SK-N-SH (cell line): ENCODE measurements around the gene UNC45A. TPM values are rescaled to one million over a fixed set of nuclear protein-coding genes. Genes with fewer than 3 reads are reported as not detected.

Experiments used
- CTCF ChIA-PET: fragments of 300-600, 350-600 bp; formaldehyde crosslinking; extraction: SDS; loops from one replicate; lab custom pipeline; 2021; lab: Yijun Ruan, JAX
- POLR2A ChIA-PET: fragments of 350-600 bp; sonication (Branson Sonifier 250); formaldehyde crosslinking; extraction: SDS; loops from one replicate; lab custom pipeline; 2020; ENCODE audit warnings: antibody characterized with exemption, inconsistent platforms; lab: Yijun Ruan, JAX
- DNase-seq: peaks from one replicate; pipeline ENCODE4 v3.0.0; 2012
- H2AFZ ChIP-seq: fragments of 200-600 bp; sonication (generic); 2 replicates; pipeline ENCODE4 v1.8.1; 2016; ENCODE audit warnings: antibody characterized with exemption, mild to moderate bottlenecking, low read depth
- H3F3A ChIP-seq: fragments of 200-600 bp; sonication (generic); replicated peaks from 2 replicates; pipeline ENCODE3; 2016; ENCODE audit warnings: antibody characterized with exemption, mild to moderate bottlenecking; ENCODE audit not compliant: insufficient read depth
- H3K27ac ChIP-seq, 2 experiments: fragments of 200-500 bp in 1 of 2; fragments of 200-600 bp in 1 of 2; sonication (Bioruptor generic) in 1 of 2; sonication (generic), shearing (Covaris generic) in 1 of 2; 2 replicates each; pipeline versions ENCODE4 v1.5.1 to v1.6.1; 2014 to 2016; ENCODE audit warnings: low read depth in 2 of 2, inconsistent platforms in 1 of 2, low read length in 1 of 2, mild to moderate bottlenecking in 1 of 2, mixed read lengths in 1 of 2
- H3K27me3 ChIP-seq: fragments of 200-600 bp; sonication (generic), shearing (Covaris generic); 2 replicates; pipeline ENCODE4 v1.6.1; 2016; ENCODE audit warnings: mixed run types; ENCODE audit not compliant: insufficient read depth
- H3K36me3 ChIP-seq, 2 experiments: fragments of 200-500 bp in 1 of 2; fragments of 200-600 bp in 1 of 2; sonication (Bioruptor generic) in 1 of 2; sonication (generic) in 1 of 2; replicated peaks in 1 of 2; 2 replicates each; pipeline versions ENCODE3 to v1.5.1; 2014 to 2016; ENCODE audit warnings: low read length in 1 of 2, mild to moderate bottlenecking in 1 of 2; ENCODE audit not compliant: insufficient read depth in 2 of 2, control insufficient read depth in 1 of 2
- H3K4me1 ChIP-seq, 2 experiments: fragments of 200-500 bp in 1 of 2; fragments of 200-600 bp in 1 of 2; sonication (Bioruptor generic) in 1 of 2; sonication (generic), shearing (Covaris generic) in 1 of 2; 2 replicates each; pipeline versions ENCODE4 v1.5.1 to v1.6.1; 2014 to 2016; ENCODE audit warnings: low read depth in 1 of 2, low read length in 1 of 2, mixed run types in 1 of 2; ENCODE audit not compliant: insufficient read depth in 2 of 2, control insufficient read depth in 1 of 2
- H3K4me2 ChIP-seq: fragments of 200-600 bp; sonication (generic), shearing (Covaris generic); 2 replicates; pipeline ENCODE4 v1.6.1; 2017; ENCODE audit warnings: mixed run types
- H3K4me3 ChIP-seq, 2 experiments: fragments of 200-500 bp in 1 of 2; fragments of 200-600 bp in 1 of 2; sonication (Bioruptor generic) in 1 of 2; sonication (generic), shearing (Covaris generic) in 1 of 2; 2 replicates each; pipeline versions ENCODE4 v1.5.1 to v1.8.1; 2014 to 2016; ENCODE audit warnings: low read depth in 2 of 2, inconsistent platforms in 1 of 2, low read length in 1 of 2, mild to moderate bottlenecking in 1 of 2, mixed read lengths in 1 of 2, moderate library complexity in 1 of 2
- H3K79me2 ChIP-seq: fragments of 200-600 bp; sonication (generic); 2 replicates; pipeline ENCODE4 v1.8.1; 2017; ENCODE audit warnings: mild to moderate bottlenecking; ENCODE audit not compliant: insufficient read depth
- H3K9ac ChIP-seq: fragments of 200-600 bp; sonication (generic); 2 replicates; pipeline ENCODE4 v1.6.1; 2017; ENCODE audit warnings: mixed run types
- H3K9me2 ChIP-seq: fragments of 200-600 bp; sonication (generic); 2 replicates; pipeline ENCODE4 v1.6.1; 2017; ENCODE audit warnings: mixed run types
- H3K9me3 ChIP-seq: fragments of 200-600 bp; sonication (generic); 2 replicates; pipeline ENCODE4 v1.6.1; 2017; ENCODE audit warnings: mixed run types, mild to moderate bottlenecking, moderate library complexity
- H4K20me1 ChIP-seq: fragments of 200-600 bp; sonication (generic); 2 replicates; pipeline ENCODE4 v1.6.1; 2017; ENCODE audit warnings: mild to moderate bottlenecking, mixed run types; ENCODE audit not compliant: insufficient read depth
- CHD2 ChIP-seq: fragments of 150-350 bp; IDR thresholded peaks from 2 replicates; pipeline ENCODE4 v1.6.1; 2018; ENCODE audit warnings: low read length; ENCODE audit not compliant: partially characterized antibody
- ELF1 ChIP-seq: IDR thresholded peaks from 2 replicates; pipeline ENCODE4 v1.4.0; 2012
- EP300 ChIP-seq, 2 experiments: IDR thresholded peaks; 2 replicates each; pipeline versions ENCODE4 v1.4.0 to v1.6.1; 2012; ENCODE audit warnings: borderline replicate concordance in 1 of 2, low read depth in 1 of 2, low read length in 1 of 2
- FOSL2 ChIP-seq: IDR thresholded peaks from 2 replicates; pipeline ENCODE4 v1.4.0; 2012; ENCODE audit warnings: low read depth, mild to moderate bottlenecking, moderate library complexity, borderline replicate concordance
- FOXM1 ChIP-seq: IDR thresholded peaks from 2 replicates; pipeline ENCODE4 v1.4.0; 2012; ENCODE audit warnings: low read depth, mild to moderate bottlenecking
- GABPA ChIP-seq: IDR thresholded peaks from 2 replicates; pipeline ENCODE4 v1.4.0; 2012; ENCODE audit warnings: low read depth, mild to moderate bottlenecking
- MXI1 ChIP-seq: IDR thresholded peaks from 2 replicates; pipeline ENCODE4 v1.6.1; 2012; ENCODE audit warnings: mild to moderate bottlenecking, low read depth, low read length, improper control_type of control experiment
- NFIC ChIP-seq: IDR thresholded peaks from 2 replicates; pipeline ENCODE4 v1.4.0; 2012; ENCODE audit warnings: borderline replicate concordance
- RCOR1 ChIP-seq: fragments of 150-350 bp; IDR thresholded peaks from 2 replicates; pipeline ENCODE4 v1.6.1; 2017; ENCODE audit warnings: antibody characterized with exemption, low read length
- RXRA ChIP-seq: IDR thresholded peaks from 2 replicates; pipeline ENCODE4 v1.4.0; 2012; ENCODE audit warnings: low read depth, mild to moderate bottlenecking, borderline replicate concordance
- SIN3A ChIP-seq: IDR thresholded peaks from 2 replicates; pipeline ENCODE4 v1.6.1; 2012; ENCODE audit warnings: low read depth, mild to moderate bottlenecking, low read length, moderate library complexity, borderline replicate concordance
- SMC3 ChIP-seq: IDR thresholded peaks from 2 replicates; pipeline ENCODE4 v1.6.1; 2012; ENCODE audit warnings: low read depth, low read length, improper control_type of control experiment
- TAF1 ChIP-seq: IDR thresholded peaks from 2 replicates; pipeline ENCODE4 v1.6.1; 2012; ENCODE audit warnings: low read depth, mild to moderate bottlenecking, low read length, moderate library complexity, borderline replicate concordance
- TCF12 ChIP-seq: IDR thresholded peaks from 2 replicates; pipeline ENCODE4 v1.4.0; 2012
- TEAD4 ChIP-seq: IDR thresholded peaks from 2 replicates; pipeline ENCODE4 v1.4.0; 2012; ENCODE audit warnings: mild to moderate bottlenecking, borderline replicate concordance; ENCODE audit not compliant: insufficient read depth
- YY1 ChIP-seq: IDR thresholded peaks from 2 replicates; pipeline ENCODE4 v1.4.0; 2012; ENCODE audit warnings: low read depth, mild to moderate bottlenecking
- WGBS: methylation state at CpG from one replicate; pipeline ENCODE4 v1.1.6; 2017; ENCODE audit warnings: low lambda C conversion rate; 5-methylcytosine and 5-hydroxymethylcytosine counted together
- polyA plus RNA-seq, 3 experiments: library from polyadenylated mRNA; depleted of rRNA; stranded (reverse); fragments of >200 nt; gene quantifications; 2 replicates each; pipeline ENCODE4 v1.2.3, GENCODE V29; 2012
- TF ChIP-seq, protein P1 (sequence below): IDR thresholded peaks from 2 replicates; pipeline ENCODE4 v1.4.0; 2012; ENCODE audit warnings: low read depth, borderline replicate concordance
- TF ChIP-seq, protein P2 (sequence below): fragments of 150-350 bp; IDR thresholded peaks from 2 replicates; pipeline ENCODE4 v1.6.1; 2016; ENCODE audit warnings: mild to moderate bottlenecking, low read depth, low read length

UNC45A gene
- polyA plus RNA-seq, 1 of the 3 experiments (the other 2 are of a cell fraction) = 85.1 TPM

DNA sequence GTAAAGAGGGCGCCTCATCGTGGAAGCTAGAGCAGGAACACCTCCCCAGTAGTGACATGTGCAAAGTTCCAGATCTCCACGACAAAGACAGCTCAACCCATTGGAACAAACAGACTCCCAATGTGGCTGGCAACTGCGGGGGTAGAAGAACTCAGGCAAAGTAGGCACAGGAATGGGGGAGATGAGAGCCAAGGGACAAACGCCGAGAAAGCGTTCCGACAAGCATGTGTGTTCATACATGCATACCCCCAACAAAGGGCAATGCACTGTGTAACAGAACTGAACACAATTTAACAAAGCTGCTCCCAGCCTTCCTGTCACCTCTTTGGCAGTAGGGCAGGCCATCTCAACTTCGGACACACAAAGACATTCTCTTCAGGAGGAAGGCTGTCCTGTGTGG is 31.2 kb downstream of the UNC45A start:
- Histone ChIP-seq H3K9me2 (no peaks in the 10 kb centered on the region), H4K20me1 (no peaks in the 10 kb centered on the region), H3K27me3 (no peaks in the 10 kb centered on the region), H2AFZ (no peak overlapping the region), H3K4me3 (no peak overlapping the region), H3K27ac (no peak overlapping the region), H3K4me2 (no peak overlapping the region), H3K4me1 (no peaks in the 10 kb centered on the region), H3K36me3 (peaks cover 49 to 62% of the 10 kb centered on the region in 2 experiments), H3K9me3 (no peaks in the 10 kb centered on the region), H3K79me2 (peaks cover 19% of the 10 kb centered on the region; the same call in 1 of the 2 replicates), H3F3A (peaks cover 22% of the 10 kb centered on the region), H3K9ac (no peak overlapping the region)
- CTCF ChIA-PET = interaction anchor here (0.5 to 7.3 kb wide), 6 partner anchors 8 to 67 kb away, joined by 3 to 74 read pairs (median 4); partner anchors contain the start of gene HDDC3
- WGBS = 93% methylated on average over 9 of the region's 9 CpGs
- no peak for DNase-seq
- POLR2A ChIA-PET = no interaction called here
- TF ChIP-seq TAF1 (no peak), TEAD4 (no peak), SIN3A (no peak), FOXM1 (no peak), EP300 (IDR thresholded peaks at IDR 0.05; ENCODE audit: borderline replicate concordance in 1 of 2, low read depth in 1 of 2, low read length in 1 of 2) (no peak), NFIC (no peak), RXRA (no peak), SMC3 (no peak), GABPA (no peak), ELF1 (no peak), CHD2 (no peak), MXI1 (no peak), TCF12 (no peak), YY1 (no peak), FOSL2 (no peak), RCOR1 (no peak)
- TF ChIP-seq, protein P1, sequence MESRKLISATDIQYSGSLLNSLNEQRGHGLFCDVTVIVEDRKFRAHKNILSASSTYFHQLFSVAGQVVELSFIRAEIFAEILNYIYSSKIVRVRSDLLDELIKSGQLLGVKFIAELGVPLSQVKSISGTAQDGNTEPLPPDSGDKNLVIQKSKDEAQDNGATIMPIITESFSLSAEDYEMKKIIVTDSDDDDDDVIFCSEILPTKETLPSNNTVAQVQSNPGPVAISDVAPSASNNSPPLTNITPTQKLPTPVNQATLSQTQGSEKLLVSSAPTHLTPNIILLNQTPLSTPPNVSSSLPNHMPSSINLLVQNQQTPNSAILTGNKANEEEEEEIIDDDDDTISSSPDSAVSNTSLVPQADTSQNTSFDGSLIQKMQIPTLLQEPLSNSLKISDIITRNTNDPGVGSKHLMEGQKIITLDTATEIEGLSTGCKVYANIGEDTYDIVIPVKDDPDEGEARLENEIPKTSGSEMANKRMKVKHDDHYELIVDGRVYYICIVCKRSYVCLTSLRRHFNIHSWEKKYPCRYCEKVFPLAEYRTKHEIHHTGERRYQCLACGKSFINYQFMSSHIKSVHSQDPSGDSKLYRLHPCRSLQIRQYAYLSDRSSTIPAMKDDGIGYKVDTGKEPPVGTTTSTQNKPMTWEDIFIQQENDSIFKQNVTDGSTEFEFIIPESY = no peak
- TF ChIP-seq, protein P2, sequence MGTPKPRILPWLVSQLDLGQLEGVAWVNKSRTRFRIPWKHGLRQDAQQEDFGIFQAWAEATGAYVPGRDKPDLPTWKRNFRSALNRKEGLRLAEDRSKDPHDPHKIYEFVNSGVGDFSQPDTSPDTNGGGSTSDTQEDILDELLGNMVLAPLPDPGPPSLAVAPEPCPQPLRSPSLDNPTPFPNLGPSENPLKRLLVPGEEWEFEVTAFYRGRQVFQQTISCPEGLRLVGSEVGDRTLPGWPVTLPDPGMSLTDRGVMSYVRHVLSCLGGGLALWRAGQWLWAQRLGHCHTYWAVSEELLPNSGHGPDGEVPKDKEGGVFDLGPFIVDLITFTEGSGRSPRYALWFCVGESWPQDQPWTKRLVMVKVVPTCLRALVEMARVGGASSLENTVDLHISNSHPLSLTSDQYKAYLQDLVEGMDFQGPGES = no peak
